ENCODE measurements around the gene TRIO. TPM values are rescaled to one million over a fixed set of nuclear protein-coding genes. Genes with fewer than 3 reads are reported as not detected.

TRIO gene
- total and polyA plus RNA-seq, 2 of the 8 experiments (the other 6 are each of a cell fraction or from before 2014, with no cell fraction given) = 35.1 to 69.1 TPM

GRCh38 chr5:14266686-14267085 lies 123.5 kb downstream of the TRIO start:
- no peak for DNase-seq (ENCODE audit: low read depth in 1 of 2, low spot score in 2 of 2)
- WGBS, 2 experiments (ENCODE audit: extremely low coverage in 1 of 2, insufficient coverage in 1 of 2, insufficient read length in 1 of 2, insufficient replicate concordance in 2 of 2, low coverage in 1 of 2, low lambda C conversion rate in 2 of 2, missing lambda C conversion rate in 1 of 2) = 60% methylated on average over 3 of the region's 3 CpGs; no CpG with 5 or more reads in 1 of the 2 experiments
- Histone ChIP-seq H3K79me2 (ENCODE audit: control insufficient read depth in 1 of 2, insufficient read depth in 2 of 2, low read length in 2 of 2) (peaks cover 8 to 97% of the 10 kb centered on the region in 2 experiments; a peak in 3 of 4 replicates), H3K4me1 (replicated peaks in 1 of 4; ENCODE audit: control insufficient read depth in 3 of 4, insufficient read depth in 4 of 4, low read length in 3 of 4) (peaks cover 13 to 45% (median 32%) of the 10 kb centered on the region in 4 experiments), H3K27me3 (replicated peaks in 1 of 4; ENCODE audit: control insufficient read depth in 3 of 4, extremely low read depth in 1 of 4, insufficient read depth in 3 of 4, low read length in 3 of 4) (no peaks in the 10 kb centered on the region), H2BK12ac (ENCODE audit: low read depth, low read length) (no peak overlapping the region), H3K4me3 (ENCODE audit: extremely low read depth in 1 of 4, insufficient read depth in 2 of 4, low read depth in 3 of 4, low read length in 4 of 4) (no peak overlapping the region), H2BK5ac (ENCODE audit: low read depth, low read length) (no peak overlapping the region), H2BK120ac (replicated peaks; ENCODE audit: low read depth, low read length) (no peak overlapping the region), H2BK15ac (ENCODE audit: low read length) (no peak overlapping the region), H4K8ac (ENCODE audit: extremely low read depth, insufficient read depth, low read length) (no peak overlapping the region), H3K9me3 (ENCODE audit: insufficient read depth in 2 of 2, low read depth in 1 of 2, low read length in 1 of 2) (no peaks in the 10 kb centered on the region), H3K9ac (replicated peaks in 1 of 4; ENCODE audit: extremely low read depth in 1 of 4, low read depth in 3 of 4, low read length in 3 of 4) (no peak overlapping the region), H2AK5ac (ENCODE audit: low read depth, low read length) (no peak overlapping the region), H3K4ac (replicated peaks; ENCODE audit: insufficient read length, low read depth, low read length) (no peak overlapping the region), H3K23ac (ENCODE audit: insufficient read length) (no peak overlapping the region), H3K27ac (ENCODE audit: low read depth, low read length) (no peak overlapping the region), H4K5ac (ENCODE audit: insufficient read length, low read depth, low read length) (no peak overlapping the region), H4K91ac (replicated peaks; ENCODE audit: insufficient read length, low read length) (no peak overlapping the region), H2BK20ac (ENCODE audit: low read length) (no peak overlapping the region), H2AFZ (ENCODE audit: low read length) (no peak overlapping the region), H3K56ac (replicated peaks; ENCODE audit: insufficient read length, low read depth, low read length) (no peak overlapping the region), H3K4me2 (ENCODE audit: insufficient read depth in 1 of 2, low read depth in 2 of 2, low read length in 2 of 2) (no peak overlapping the region), H4K20me1 (replicated peaks in 1 of 2; ENCODE audit: control insufficient read depth in 1 of 2, insufficient read depth in 2 of 2, low read length in 2 of 2) (peaks cover 4 to 5% of the 10 kb centered on the region in 2 experiments), H3K23me2 (ENCODE audit: low read depth, low read length) (no peaks in the 10 kb centered on the region), H3K18ac (ENCODE audit: extremely low read depth, low read length) (no peak overlapping the region), H3K79me1 (ENCODE audit: low read depth, low read length) (peaks cover 14% of the 10 kb centered on the region), H3K36me3 (ENCODE audit: control insufficient read depth in 2 of 4, insufficient read depth in 4 of 4, low read length in 3 of 4) (no peaks in the 10 kb centered on the region; a peak in 1 of 8 replicates), H3K14ac (ENCODE audit: insufficient read length) (no peak overlapping the region)
- TF ChIP-seq JUN (IDR thresholded peaks at IDR 0.05; ENCODE audit: low read depth, low read length) (no peak), SIN3A (conservative IDR thresholded peaks at IDR 0.05 in 1 of 2, IDR thresholded peaks at IDR 0.05 in 1 of 2; ENCODE audit: low read depth in 1 of 2, low read length in 2 of 2) (no peak), POLR2A (IDR thresholded peaks at IDR 0.05; ENCODE audit: control extremely low read depth in 1 of 2, low read depth in 2 of 2, low read length in 2 of 2) (no peak), E2F6 (IDR thresholded peaks at IDR 0.05) (no peak), SP2 (IDR thresholded peaks at IDR 0.05; ENCODE audit: low read length) (no peak), YY1 (IDR thresholded peaks at IDR 0.05; ENCODE audit: low read depth, low read length) (no peak), SAP30 (IDR thresholded peaks at IDR 0.05; ENCODE audit: insufficient read depth, insufficient replicate concordance, low read length) (no peak), ASH2L (IDR thresholded peaks at IDR 0.05; ENCODE audit: low read length) (no peak), EZH2 (IDR thresholded peaks at IDR 0.05; ENCODE audit: low read depth, low read length, severe bottlenecking) (no peak)
- POLR2A ChIA-PET (ENCODE audit: partially characterized antibody) = no interaction called here
- no peak for FAIRE-seq
- CTCF ChIA-PET (ENCODE audit: partially characterized antibody) = no interaction called here
